ENCODE measurements around the gene PARP15.
"Not testable (repeated sequence)": the region's sequence is repeated elsewhere in the genome, so short reads cannot be mapped to it uniquely, and the experiment has no call there.

The PARP15 gene

DNA sequence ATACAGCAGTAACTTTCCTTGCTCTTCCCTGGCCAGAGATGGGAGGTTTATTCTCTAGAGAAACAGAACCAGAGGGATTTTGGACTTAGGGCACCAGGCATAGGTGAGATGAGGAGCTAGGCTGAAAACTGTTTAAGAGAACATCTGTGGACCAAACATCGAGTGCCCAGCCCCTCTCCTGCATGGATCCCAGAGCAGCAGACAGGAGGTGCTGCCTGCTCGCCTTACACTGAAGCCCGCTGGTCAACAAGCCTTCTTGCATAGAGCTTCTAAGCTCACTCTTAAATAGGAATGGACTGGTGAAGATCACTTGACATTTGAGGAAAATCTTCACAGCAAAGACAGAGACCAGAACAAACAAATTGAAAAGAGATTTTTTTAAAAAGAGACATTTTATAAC, 41.2 kb downstream of the PARP15 start:
- no peak for DNase-seq (ENCODE audit: low spot score)

DNA sequence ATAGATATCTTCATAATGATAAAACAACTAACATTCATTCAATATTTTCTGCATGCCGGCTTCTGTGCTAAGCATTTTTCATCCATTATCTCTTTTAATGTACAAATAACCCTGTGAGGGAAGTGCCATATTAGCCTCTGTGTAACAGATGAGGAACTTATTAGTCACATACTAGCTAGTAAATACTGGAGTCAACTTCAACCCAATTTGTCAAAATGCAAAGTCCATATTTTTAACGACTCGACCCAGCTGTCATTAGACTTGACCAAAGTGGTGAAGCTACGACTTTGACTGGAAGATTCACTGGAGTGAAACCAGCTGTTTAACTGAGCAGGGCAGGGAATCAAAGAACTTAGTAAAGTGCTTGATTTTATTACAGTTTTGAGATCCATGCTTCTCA, 41.6 kb downstream of the PARP15 start:
- no peak for DNase-seq (ENCODE audit: low spot score)

DNA sequence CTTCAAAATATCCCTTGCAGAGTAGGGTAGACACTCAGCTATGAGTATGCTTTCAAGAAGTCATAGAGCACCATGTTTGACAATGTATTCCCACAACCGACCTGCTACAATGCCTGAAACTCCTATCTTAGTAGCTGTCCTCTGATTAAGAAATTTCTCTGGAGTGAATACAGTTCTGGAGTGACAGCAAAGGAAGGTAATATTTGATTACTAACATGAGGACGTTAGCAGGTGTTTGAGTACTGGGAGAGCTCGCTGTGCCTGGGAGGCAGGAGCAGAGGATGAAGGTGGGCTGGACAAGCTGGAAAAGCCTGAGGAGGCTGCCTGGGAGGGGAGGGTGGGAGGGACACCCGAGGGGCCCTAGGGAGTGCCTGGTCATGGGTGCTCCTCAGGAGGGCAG, 42.9 kb downstream of the PARP15 start:
- no peak for DNase-seq (ENCODE audit: low spot score)

DNA sequence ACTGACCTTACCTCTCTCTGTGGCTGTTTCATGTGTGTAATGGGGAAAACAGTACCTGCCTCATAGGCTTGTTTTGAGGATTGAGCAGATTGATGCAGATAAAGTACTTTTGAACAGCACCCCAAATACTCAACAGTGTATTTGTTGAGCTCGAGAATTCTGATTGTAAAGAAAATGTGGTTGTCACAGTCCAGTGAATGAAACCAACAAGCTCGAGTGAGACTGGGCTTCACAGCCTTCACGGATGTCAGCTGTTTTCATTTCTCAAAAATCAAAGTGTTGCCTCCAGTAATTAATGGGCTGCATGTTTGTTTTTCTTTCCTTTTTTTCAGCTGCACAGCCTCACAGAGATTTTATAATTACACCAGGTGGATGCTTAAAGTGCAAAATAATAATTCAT, 43.7 kb downstream of the PARP15 start:
- no peak for DNase-seq (ENCODE audit: low spot score)

DNA sequence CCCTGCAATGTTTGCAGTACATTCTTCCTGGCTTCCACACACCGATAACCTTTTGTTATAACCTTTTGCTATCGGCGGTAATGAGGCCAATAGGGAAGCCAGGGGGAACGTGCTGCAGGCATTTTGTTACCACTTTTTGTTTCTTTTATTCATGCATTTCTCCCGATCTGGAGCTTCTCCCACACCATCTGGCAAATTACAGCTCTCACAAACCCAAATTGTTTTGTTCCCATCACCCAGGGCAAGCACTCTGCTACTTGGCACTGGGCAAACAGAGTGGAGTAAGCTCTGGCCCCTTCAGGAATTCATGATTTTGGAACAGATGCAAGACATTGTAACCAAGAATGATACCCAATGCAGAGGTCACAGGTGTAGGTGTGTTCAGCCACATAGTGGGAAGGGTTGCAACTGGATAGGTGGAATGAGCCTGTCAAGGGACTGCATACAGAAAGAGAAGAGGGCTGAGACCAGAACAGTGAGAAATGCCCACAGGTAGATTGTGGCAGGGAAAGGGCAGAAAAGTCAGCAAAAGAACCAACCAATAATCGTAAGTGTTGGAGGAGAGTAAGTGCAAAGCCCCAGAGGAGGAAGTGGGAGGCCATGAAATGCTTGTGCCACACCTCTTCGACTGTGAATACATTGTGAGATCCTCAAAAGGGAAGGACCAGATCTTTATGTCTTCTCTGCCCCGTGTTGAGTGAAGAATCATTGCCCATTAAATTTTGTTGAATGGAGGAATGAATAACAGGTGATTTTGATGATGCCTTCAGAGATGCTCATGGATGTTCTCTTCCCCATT, 45.8 kb downstream of the PARP15 start:
- no peak for DNase-seq (ENCODE audit: low spot score)

DNA sequence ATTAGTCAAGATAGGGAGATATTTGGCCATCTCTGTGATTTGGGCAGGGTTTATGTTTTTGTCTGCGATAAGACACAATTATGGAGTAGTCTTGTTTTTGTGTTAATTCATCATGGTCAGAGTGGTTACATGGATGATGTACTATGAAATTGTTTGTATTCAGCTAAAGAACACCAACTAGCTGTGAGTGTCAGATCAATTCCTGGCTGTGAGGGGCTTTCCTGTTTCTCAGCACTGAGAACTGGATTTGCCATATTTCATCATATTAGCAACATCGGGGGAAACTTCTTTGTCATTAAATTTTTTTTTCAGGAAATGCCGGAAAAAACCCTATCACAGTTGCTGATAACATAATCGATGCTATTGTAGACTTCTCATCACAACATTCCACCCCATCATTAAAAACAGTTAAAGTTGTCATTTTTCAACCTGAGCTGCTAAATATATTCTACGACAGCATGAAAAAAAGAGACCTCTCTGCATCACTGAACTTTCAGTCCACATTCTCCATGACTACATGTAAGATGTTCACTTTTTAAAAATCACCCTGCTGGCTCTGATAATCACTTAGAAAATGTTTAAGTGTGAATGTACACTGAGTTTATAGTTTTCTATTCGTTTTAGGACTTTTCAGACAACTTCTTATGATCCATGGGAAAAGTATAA, 49.2 kb downstream of the PARP15 start:
- no peak for DNase-seq (ENCODE audit: low spot score)

DNA sequence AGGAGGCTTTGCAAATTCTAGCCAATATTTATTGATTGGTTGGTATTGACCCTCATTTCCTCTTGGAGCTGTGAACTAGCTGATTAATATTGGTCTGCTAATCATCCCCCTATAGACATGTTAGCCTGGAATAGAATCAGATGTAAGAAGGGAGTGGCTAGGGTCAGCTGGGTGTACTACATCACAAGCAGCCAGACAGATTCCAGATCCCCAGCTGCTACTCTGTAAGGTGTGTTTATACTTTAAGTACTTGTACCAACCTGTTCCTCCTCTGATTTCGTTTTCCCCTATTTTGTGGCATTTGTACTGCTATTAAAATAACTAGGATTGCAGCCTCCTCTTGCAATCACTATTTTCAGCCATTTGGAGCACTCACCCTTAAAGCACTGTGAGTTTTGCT, 49.9 kb downstream of the PARP15 start:
- DNase-seq (ENCODE audit: low spot score), result no peak

DNA sequence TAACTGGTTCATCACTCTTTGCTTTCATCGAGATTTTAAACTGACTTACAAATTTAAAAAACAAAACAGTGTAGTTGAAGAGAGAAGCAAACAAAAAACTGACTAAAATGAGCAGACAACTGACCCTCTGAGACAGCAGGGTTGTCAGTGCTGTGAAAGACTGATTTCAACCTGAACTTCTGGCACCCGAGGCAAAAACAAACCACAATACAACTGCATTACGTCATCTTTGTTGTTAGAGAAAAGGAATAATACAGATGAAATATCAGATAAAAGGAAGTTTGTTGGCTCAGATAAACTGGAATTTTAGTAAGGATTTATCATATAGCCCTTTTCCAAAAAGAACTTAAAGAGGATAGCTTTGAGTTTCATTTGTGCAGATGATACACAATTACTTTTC, 51.1 kb downstream of the PARP15 start:
- DNase-seq (ENCODE audit: low spot score), result no peak

DNA sequence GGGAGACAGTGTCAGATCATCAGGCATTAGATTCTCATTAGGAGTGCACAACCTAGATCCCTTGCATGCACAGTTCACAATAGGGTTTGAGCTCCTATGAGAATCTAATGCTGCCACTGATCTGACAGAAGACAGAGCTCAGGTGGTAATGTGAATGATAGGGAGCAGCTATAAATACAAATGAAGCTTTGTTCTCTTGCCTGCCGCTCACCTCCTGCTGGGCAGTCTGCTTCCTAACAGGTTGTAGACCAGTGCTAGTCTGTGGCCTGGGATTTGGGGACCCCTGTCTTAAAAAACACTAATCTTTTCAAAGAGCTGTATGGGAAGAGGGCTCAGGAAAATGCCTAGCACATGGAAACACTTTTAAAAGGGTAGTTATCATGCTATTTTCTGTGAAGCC, 52.3 kb downstream of the PARP15 start:
- DNase-seq (ENCODE audit: low spot score), result no peak

DNA sequence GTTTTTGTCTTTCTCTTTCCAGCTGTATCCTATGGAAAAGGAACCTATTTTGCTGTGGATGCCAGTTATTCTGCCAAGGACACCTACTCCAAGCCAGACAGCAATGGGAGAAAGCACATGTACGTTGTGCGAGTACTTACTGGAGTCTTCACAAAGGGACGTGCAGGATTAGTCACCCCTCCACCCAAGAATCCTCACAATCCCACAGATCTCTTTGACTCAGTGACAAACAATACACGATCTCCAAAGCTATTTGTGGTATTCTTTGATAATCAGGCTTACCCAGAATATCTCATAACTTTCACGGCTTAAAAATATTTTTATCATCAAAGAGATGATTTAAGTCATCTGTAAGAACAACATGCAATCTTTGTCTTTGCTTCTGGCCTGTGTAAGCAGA, 58.3 kb downstream of the PARP15 start:
- DNase-seq (ENCODE audit: low spot score), result peak; percentile 23

DNA sequence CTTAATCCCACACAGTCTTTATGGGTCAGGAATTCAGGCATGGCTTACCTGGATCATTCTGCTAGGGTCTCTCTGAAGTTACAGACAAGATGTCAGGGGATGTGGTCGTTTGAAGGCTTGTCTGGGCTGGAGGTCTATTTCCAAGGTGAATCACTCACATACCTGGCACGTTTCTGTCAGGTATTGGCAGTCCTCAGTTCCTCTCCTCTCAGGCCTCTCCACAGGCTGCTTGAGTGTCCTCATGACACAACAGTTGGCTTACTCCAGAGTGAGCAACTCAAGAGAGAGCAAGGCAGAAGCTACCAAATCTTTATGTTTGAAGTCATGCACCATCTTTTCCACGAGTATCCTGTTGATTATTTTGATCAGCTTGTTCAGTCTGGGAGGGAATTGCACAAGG, 59.2 kb downstream of the PARP15 start:
- no peak for DNase-seq (ENCODE audit: low spot score)

DNA sequence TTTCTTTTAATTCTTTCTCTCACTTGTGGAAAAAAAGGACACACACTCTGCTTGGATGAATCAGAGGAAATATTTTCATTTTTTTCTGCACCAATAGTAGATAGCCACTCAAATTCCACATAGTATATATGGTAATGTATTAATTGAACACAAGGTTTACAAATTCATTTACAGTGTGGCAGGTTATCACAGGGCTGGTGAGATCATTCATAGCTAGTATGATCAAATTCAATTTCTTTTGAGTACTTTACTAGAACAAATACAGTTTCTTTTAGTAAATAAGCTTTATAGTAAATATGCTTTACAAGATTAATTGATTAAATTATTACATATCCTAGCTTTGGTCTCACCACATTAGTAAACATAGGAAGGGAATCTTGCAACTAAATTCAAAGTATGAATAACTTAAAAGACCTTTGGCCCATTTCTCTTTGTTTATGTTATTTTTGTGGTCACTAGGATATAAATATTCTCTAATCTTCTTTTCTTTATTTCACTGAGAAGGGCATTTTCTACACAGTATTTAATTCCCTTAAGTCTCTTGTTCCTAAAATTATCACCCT, 63.1 kb downstream of the PARP15 start:
- DNase-seq (ENCODE audit: low spot score), result no peak

DNA sequence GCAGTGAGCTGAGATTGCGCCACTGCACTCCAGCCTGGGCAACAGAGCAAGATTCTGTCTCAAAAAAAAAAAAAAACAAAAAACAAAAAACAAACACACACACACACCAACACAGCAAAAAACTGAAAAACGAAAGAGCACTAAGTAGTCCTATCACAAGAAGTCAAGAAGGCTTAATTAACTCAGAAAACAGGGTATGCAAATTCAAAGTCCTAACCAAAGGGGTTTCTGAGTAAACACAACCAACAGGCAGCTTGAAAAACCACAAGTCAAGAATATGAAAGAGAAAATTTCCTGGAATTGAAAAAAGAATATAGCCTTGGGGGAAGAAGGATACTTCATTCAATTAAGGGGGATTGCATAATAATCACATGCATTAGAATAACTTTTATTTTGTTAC, 65.5 kb downstream of the PARP15 start:
- DNase-seq (ENCODE audit: low spot score), result no peak

DNA sequence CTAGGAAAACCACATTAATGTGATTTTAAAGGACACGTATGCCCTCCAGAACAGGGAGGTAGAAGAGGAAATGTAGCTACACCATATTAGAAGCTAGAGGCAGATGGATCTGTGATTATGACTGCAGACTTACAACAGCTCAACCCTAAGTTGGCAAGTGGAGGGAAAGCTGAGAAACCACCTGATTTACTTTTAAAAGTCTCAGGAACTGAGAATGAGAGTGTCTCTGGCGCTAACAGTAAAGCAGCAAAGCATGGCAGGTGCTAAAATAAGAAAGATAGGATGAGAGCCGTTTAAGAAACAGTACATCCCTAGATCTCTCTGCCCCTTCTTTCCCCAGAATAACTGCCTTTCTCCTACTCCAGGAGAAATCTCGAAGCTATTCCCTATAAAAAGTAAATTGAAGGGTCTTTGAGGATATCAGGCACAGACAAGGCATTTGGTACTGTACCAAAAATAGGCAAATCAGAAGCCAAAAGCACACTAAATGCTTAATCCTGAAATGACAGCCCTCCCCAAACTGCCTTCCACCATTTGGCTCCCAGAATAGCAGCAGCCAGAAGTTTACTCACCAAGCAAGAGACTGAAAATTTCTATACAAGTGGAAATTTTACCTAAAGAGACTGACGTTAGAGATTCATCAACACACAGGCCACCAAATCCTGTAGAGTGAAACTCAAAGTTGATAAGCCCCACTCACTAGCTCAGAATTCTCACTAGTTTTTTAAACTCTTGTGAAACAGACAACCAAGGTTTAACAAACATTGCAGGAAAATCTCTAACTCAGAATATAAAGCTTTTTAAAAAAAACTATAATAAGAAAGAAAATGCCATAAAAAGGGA, 68.9 kb downstream of the PARP15 start:
- DNase-seq (ENCODE audit: low spot score), result no peak

DNA sequence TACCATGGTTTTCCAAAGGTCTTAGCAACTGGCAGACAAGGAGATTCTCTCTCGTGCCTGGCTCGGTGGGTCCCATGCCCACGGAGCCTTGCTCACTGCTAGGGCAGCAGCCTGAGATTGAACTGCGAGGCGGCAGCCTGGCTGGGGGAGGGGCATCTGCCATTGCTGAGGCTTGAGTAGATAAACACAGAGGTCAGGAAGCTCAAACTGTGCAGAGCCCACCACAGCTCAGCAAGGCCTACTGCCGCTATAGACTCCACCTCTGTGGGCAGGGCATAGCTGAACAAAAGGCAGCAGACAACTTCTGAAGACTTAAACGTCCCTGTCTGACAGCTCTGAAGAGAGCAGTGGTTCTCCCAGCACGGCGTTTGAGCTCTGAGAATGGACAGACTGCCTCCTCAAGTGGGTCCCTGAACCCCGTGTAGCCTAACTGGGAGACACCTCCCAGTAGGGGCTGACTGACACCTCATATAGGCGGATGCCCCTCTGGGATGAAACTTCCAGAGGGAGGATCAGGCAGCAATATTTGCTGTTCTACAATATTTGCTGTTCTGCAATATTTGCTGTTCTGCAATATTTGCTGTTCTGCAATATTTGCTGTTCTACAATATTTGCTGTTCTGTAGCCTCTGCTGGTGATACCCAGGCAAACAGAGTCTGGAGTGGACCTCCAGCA, 73.9 kb downstream of the PARP15 start:
- not testable (repeated sequence) for DNase-seq (ENCODE audit: low spot score)

DNA sequence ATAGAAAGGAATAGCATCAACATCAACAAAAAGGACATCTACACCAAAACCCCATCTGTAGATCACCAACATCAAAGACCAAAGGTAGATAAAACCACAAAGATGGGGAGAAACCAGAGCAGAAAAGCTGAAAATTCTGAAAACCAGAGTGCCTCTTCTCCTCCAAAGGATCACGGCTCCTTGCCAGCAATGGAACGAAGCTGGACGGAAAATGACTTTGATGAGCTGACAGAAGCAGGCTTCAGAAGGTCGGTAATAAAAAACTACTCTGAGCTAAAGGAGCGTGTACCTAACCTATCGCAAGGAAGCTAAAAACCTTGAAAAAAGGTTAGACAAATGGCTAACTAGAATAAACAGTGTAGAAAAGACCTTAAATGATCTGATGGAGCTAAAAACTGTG, 74.5 kb downstream of the PARP15 start:
- not testable (repeated sequence) for DNase-seq (ENCODE audit: low spot score)

DNA sequence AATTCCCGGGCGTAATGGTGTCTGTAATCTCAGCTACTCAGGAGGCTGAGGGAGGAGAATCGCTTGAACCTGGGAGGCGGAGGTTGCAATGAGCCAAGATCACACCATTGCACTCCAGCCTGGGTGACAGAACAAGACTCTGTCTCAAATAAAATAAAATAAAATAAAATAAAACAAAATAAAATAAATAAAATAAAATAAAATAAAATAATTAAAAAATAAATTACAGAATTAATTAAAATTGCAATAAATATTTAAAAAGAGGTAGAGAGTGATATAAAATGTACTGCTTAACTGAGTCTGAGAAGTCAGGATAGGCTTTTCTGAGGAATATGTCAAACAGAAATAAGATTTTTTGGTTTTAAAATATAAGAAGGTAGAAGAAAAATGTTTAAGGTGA, 80.9 kb downstream of the PARP15 start:
- not testable (repeated sequence) for DNase-seq (ENCODE audit: low spot score)

DNA sequence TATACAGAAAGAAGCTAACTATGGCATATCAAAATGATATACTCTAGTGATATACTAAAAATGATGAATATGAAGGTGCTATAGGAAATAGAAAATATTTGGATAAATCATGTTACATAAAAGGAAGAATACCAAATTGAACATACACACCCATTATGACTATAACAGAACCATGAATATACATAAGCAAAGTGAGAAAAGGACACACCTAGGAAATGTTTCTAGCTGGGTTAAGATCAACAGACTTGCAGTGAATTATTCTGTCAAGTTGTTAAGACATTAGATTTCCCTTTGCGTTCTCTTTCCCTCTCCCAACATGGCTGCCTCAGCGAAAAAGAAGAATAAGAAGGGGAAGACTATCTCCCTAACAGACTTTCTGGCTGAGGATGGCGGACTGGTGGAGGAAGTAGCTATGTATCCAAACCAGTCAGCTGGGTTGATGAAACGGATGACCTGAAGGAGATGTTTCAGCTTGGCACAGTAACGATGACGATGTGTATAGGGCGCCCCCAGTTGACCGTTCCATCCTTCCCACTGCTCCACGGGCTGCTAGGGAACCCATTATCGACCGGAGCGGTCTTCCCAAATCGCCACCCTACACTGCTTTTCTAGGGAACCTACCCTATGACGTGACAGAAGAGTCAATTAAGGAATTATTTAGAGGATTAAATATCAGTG, 83.0 kb downstream of the PARP15 start:
- no peak for DNase-seq (ENCODE audit: low spot score)

DNA sequence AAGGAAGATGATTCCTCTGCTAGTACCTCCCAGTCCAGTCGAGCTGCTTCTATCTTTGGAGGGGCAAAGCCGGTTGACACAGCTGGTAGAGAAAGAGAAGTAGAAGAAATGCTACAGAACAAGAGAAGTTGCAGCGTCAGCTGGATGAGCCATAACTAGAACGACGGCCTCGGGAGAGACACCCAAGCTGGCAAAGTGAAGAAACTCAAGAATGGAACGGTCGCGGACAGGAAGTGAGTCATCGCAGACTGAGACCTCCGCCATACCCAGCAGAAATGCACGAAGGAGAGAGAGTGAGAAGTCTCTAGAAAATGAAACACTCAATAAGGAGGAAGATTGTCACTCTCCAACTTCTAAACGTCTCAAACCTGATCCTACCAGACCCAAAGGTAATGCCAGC, 84.2 kb downstream of the PARP15 start:
- DNase-seq (ENCODE audit: low spot score), result no peak

DNA sequence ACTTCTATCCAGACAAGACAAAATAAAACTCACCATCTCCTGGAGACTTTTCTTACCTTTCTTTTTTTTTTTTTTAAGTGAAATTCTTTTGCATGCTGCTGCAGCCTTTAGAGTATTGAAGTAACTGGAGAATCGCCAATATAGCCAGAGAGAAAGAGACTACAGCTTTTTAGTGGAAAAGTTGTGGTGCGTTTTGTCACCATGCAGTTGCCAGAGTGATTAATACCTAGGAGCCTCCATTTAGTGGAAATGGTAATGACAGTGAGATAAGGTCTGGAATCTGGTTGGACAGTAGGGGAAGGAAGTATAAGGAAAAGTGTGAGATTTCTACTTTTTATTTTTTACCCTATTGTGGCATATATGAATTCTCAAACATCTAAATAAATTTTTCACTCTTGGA, 85.1 kb downstream of the PARP15 start:
- DNase-seq (ENCODE audit: low spot score), result no peak

DNA sequence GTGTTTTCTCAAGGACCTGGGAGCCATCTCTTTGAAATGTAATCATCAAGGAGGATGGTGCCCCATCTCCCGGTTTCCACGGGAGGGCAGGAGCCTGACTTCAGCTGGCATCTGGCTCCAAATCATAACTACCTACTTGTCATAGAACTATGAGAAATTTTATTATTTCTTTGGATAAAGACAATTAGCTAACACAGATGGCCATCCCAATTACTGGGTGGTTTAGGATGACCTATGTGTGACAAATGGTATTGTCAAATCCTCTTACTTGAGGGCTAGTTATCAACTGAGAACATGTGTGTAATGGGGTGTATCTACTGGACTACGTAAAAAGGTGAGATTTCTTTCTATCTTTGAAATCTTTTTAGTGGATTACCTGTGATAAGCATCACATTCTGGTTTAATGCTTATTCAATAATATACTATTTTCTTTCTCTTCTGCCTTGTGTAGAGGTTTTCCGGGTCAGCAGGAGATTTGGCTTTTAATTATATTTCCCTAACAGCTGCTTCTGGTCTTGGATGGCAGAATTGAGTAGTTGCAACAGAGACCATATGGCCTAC, 87.9 kb downstream of the PARP15 start:
- no peak for DNase-seq (ENCODE audit: low spot score)
